Stimulated activated CD8-positive, alpha-beta memory T cell treated with anti-CD3 and anti-CD28 coated beads, Interleukin-7, amount 100 ng/mL, for 4 hours (primary cell): ENCODE measurements around the gene P2RX5.
"Not testable (repeated sequence)": the region's sequence is repeated elsewhere in the genome, so short reads cannot be mapped to it uniquely, and the experiment has no call there.

Experiments used
- DNase-seq, 2 donors: peaks; one replicate each; pipeline ENCODE4 v3.0.0-alpha.2; 2020; ENCODE audit warnings: low read depth in 2 of 2

The P2RX5 gene

GRCh38 chr17:3712811-3713463, 17.0 kb upstream of the P2RX5 start:
- DNase-seq, result no peak

GRCh38 chr17:3710951-3711383, 15.0 kb upstream of the P2RX5 start:
- DNase-seq, result peak; percentile 45 to 72

GRCh38 chr17:3708366-3708765, 12.4 kb upstream of the P2RX5 start:
- no peak for DNase-seq

- not testable (repeated sequence) for DNase-seq
Measured at GRCh38 chr17:3705718-3705984, 9.7 kb upstream of the P2RX5 start.

- DNase-seq, result no peak
Measured at GRCh38 chr17:3704931-3705717, 9.2 kb upstream of the P2RX5 start.

- not testable (repeated sequence) for DNase-seq
Measured at GRCh38 chr17:3702041-3702539, 6.1 kb upstream of the P2RX5 start.

GRCh38 chr17:3699951-3700350, 4.0 kb upstream of the P2RX5 start:
- DNase-seq, result no peak

GRCh38 chr17:3698139-3698538, 2.2 kb upstream of the P2RX5 start:
- no peak for DNase-seq

GRCh38 chr17:3697103-3697476, 1.1 kb upstream of the P2RX5 start:
- no peak for DNase-seq

GRCh38 chr17:3695129-3695722, 729 bp downstream of the P2RX5 start:
- no peak for DNase-seq

- DNase-seq, result peak in 1 of 2 donors; percentile 32
Measured at GRCh38 chr17:3693829-3694231, 2.1 kb downstream of the P2RX5 start.

GRCh38 chr17:3693141-3693540, 2.8 kb downstream of the P2RX5 start:
- no peak for DNase-seq

- no peak for DNase-seq
Measured at GRCh38 chr17:3692346-3692745, 3.6 kb downstream of the P2RX5 start.

- no peak for DNase-seq
Measured at GRCh38 chr17:3691617-3692067, 4.3 kb downstream of the P2RX5 start.

GRCh38 chr17:3690094-3690715, 5.8 kb downstream of the P2RX5 start:
- DNase-seq, result no peak

- DNase-seq, result no peak
Measured at GRCh38 chr17:3689262-3690093, 6.5 kb downstream of the P2RX5 start.

- DNase-seq, result no peak
Measured at GRCh38 chr17:3688852-3689261, 7.1 kb downstream of the P2RX5 start.

- DNase-seq, result no peak
Measured at GRCh38 chr17:3688027-3688553, 7.9 kb downstream of the P2RX5 start.

GRCh38 chr17:3685174-3685573, 10.8 kb downstream of the P2RX5 start:
- DNase-seq, result no peak

- DNase-seq, result peak; percentile 30 to 33
Measured at GRCh38 chr17:3683054-3683511, 12.9 kb downstream of the P2RX5 start.

- DNase-seq, result no peak
Measured at GRCh38 chr17:3682033-3682432, 13.9 kb downstream of the P2RX5 start.
